HG03442 (cell line): ENCODE data around the gene DOCK9.

Source experiments
- ATAC-seq: cut with Tn5 transposase; IDR thresholded peaks from one replicate; pipeline ENCODE4 v1.9.1; 2021; ENCODE audit warnings: mild to moderate bottlenecking, moderate library complexity; ENCODE audit not compliant: unreplicated experiment

Gene DOCK9

DNA sequence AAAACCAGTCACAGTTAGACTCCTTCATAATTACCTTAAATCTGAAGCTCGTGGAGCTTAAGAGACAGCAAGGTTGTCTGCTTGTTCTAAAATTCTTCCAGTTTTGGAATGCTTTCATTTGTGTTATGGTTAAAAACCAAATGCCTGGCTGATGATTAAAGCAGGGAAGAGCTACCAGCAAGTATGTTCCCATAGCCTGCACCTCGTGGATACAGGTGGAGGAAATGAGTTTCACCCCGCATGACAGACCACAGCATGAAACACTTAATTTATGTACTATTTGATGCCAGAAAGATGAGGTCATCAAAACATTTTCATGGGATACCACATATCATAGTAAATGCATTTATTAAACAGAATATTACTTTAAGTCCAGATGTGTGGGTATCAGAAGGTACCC, 416 bp upstream of the DOCK9 start:
- ATAC-seq = no peak

DNA sequence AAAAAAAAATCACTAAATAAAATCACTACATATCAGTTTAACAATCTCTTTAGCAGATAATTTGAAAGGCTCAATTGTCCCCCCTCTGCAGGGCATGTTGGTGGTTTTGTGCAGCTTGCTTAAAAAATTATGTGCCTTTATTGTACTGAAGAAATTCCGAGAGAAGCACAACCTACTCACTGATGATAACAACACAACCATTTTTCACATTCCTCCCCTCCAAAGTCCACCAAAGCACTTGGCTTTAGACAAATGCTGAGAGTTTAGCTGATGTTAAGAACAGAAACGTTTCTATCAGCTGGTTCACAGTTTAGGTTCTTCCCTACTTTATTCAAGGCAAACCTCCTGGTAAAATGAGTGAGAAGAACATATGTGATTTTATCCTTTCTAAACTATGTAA, 923 bp downstream of the DOCK9 start:
- ATAC-seq = no peak

DNA sequence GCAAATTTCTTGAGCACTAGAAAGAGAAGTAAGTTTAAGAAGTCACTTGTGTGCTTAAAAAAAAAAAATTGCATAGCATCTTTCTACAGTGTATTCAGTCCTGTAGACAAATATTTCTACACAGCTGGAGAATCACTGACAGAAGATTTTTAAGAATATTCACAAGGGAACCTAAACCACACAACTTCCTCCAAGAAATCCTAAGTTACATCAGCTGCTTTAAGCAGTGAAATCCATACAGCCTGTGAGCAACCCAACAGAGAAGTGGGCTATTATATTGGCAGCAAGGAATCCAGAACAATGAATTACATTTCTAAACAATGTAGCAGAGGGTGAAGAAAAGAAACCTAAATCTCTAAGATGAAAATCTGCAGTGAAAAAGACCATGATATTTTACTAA, 1.5 kb downstream of the DOCK9 start:
- no peak for ATAC-seq

DNA sequence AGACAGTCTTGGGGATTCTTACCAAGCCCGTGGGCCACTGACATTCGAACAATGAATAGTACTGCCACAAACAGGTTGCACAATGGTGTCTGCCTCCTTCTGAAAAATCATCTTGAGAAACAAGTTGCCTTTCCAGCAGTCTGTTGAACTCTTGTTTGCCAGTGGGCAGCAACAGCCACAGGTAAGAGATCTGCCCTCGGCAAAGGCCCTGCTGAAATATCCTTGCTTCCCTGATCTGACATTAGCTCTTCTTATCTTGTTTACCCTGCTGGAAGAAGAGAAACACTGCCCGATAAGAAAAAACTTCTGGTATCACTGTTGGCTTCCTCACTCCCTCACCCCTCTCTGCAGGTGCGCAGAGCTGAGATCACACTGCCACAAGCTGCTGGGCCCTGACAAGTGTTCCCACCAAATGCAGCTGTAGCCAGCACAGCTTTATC, 2.0 kb downstream of the DOCK9 start:
- ATAC-seq = no peak

DNA sequence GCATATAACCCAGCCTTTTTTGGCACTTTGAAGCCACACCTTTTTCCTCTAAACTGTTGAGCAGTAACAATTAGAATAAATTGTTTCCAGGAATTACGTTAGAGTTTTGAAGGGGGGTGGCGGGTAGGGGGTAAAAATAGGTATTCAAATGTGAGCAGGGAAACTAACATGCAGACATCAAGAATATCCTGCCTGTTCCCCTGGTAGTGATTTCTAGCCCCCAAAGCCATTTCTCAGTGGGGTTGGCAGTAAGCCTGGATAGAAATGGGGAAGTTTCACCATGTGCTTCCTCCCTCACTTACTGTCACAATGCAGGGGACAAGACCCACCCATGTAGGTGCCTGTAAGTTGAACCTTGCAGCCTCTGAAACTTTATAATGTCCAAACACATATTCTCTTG, 3.8 kb downstream of the DOCK9 start:
- no peak for ATAC-seq

DNA sequence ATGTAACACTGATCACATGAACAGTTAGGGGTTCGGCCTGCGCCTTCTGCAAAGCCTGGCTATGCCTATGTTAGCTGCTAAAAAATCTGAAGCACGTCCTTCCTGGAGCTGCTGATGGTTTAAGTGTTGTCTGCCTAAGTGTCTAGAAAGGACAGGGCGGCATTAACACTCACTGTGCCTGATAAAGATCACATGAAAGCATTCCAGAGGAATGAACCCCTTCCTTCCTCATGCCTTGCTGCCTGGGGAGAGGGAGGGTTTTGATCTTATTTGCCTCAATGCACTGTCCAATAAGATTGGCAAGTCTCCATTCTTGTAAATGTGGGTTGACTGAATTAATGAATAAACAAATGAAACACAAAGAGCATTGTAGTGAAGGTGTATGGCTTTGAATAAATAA, 5.2 kb downstream of the DOCK9 start:
- ATAC-seq = no peak

DNA sequence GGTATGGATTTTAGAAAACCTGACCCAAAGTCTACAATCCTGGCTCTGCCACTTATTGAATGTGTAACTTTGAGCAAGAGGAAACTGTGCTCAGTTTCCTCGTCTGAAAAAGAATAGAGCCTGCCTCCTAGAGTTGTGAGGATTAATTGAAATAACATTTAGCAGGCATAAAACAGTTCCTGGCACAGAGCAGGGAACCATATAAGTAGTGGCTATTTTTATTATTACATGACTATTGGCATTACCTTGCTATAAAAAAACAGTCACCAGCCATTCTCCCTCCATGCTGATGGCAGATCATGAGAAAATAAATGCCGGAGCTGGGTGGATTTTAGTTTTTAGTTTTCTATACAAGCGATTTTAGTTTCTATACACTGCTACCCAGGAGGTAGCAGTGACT, 5.8 kb downstream of the DOCK9 start:
- ATAC-seq = no peak

DNA sequence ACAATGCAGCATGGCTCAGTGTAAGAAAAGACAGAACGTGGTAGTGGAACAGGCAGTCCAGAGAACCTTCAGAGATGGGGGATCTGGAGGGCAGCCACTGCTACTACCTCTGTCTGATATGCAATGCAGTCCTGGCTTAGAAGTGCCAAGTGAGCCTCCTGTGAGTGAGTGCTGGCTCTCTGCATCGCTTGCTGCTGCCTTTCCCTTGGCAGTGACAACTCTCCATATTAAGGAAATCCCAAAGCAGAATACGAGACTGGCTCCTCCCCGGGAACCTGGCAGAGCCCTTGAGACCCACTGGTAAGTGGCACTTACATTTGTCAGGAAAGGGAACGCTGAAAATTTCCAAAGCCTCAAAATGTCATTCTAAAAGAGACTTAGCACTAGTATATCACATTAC, 7.5 kb downstream of the DOCK9 start:
- ATAC-seq = no peak

DNA sequence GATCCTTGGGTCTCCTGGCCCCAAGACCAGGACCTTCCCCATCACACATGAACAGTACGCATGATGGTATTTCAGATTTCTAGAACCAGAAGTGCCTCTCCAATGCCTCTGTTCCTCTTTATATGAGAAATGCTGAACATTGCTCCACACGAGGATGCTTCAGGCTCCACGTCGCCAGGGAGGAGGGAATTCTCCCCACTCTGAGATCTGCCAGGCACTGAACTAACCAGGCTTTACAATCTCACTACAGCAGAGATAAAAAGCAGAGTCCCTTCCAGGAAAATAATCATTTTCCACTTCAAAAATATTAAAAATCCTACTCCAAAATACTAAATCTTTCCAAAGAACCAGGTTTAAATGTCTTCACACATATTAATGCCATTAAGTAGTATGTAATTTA, 10.4 kb downstream of the DOCK9 start:
- no peak for ATAC-seq

DNA sequence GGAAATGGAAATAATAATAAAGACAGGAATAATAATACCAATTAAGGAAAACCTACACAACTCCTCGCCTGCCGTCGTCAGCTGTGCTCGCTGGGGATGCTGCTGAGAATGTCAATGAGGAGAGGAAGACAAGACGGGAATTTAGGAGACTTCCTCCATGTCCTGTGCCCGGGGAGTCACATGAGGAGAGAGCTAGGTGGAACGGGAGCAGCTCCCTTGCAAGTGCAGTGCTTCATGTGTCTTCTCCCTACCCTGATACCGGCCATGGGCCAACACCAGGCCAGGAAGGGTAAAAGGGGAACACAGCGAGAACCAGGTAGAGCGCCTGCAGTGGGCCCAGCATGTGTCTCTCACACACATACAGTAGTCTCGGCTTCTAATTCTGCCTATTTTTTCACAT, 11.8 kb downstream of the DOCK9 start:
- no peak for ATAC-seq

DNA sequence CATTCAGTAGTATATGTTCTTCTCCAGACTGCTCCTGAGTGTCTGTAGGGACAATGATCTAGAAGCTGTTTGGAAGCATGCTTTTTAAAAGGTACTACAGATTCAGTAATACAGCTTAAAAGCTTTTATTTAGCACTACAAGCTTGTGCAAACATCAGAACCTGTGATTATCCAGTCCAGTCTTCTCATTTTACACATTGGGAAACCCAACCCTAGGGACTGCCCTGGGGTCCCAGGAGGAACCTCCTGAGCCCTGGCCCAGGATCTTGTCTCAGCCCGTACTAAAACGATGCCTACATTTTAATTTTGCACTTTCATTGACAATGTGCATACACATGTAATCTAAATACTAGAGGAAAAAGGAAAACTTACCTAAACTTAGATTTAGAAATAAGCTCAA, 12.5 kb downstream of the DOCK9 start:
- ATAC-seq = no peak

DNA sequence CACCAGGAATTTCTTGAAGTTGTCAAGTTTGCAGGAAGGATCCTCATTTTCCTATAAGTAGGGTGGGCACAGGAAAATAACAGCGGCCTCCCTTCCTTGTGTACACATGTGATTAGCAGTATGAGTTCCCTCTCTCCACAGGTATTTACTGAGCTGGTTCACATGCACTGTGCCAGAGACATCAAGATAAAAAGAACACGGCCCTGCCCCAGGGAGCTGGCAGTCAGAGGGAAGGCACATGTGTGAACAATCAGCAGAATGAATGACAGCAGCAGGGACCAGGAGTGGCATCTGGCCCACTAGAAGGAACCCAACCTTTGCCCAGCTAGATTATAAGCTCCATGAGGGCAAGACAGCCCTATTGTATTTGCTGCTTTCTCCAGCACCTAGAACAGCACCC, 13.9 kb downstream of the DOCK9 start:
- no peak for ATAC-seq

DNA sequence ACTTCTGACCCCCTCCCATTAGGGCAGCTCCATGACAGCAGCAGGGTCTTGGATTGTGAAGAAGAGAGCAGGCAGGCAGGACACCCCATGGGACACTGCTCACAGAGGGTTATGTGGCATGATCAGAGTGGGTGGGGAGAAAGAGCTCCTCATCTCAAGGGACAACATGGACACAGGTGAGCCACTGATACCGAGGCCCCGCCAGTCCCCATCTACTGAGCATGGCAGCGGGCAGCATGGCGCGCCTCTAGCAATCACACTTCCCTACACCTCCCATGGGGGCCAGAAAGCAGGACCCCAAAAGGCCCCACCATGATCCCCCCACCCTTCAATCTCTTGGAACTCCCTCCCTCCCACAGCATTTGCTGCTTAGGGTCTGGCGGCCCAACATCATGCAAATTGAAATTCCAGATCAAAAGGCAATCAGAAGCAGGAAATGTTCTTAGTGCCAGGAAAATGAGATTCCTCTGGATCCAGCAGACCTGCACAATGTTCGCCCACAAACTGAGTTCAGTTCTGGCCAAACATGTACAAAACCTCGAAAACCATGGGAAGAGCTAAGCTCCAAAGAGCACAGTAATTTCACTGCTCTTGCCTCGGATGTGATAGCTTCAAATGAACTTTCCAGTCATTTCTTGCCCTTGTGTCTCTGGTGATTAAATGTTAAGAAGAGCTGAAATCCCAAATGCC, 14.8 kb downstream of the DOCK9 start:
- ATAC-seq = no peak

DNA sequence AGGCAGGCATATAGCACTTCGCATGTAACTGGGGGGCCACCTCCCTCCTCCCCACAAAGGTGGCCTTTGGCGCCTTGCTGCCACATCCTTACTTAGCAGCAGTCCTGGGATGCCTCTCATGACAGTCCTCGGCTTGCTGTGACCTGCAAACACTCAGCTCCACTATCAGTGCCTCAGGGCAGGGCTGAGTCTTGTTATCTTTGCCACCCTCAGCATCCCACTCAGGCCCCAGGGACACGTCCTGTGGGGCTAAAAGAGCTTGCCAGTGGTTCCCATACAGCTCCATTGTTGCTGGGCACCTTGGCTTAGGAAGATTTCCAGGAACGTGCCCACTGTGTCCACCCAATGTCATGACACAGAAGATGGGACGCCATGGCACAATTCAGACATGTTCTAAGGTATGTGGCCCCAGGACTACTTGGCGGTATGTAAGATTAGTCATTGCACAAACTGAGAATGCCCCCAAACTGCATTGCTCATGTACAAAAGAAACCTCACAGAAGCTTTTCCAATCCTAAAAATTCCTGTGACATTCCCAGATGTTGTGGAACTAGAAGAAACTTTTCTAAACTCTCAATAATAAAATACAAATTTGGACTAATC, 16.3 kb downstream of the DOCK9 start:
- ATAC-seq = no peak

DNA sequence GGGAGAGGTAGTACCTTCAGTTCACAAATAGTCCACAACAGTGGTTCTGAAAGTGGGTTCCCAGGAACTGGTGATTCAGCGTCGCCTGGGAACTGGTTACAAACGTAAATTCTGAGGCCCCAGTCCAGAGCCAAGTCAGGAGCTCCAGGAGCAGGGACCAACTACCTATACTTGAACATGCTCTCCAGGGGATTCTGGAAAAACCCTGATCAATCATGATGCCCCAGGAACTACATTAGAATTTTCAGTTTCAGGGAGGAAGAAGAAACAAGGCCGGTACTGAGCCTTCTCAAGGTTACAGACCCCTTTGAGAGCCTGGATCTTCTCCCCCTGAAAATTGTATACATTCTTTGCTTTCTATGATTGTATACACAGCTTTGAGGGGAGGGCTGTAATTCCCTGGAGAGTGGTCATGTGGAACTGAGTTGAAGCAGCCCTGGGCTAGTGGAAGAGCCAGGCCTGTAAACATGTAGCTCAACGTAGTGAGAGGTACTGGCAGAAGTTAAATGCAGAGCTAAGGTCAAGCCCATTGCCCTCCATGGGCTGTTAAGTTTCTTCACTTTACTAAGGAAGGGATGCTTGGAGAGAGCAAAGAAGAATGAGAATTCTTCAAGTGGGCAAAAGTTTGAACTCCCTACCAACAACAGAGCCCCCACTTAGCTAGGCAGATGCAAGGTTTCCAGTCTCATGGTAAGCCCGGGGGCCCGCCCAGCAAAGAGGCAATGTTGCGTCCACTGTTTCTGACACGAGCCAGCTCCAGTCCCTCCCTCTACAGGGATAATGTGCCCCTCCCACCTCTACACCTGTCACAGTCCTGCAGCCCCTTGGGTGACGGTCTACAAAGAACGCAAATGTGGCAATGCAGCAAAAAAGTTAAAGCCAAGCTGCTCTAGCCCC, 17.0 kb downstream of the DOCK9 start:
- ATAC-seq = no peak

DNA sequence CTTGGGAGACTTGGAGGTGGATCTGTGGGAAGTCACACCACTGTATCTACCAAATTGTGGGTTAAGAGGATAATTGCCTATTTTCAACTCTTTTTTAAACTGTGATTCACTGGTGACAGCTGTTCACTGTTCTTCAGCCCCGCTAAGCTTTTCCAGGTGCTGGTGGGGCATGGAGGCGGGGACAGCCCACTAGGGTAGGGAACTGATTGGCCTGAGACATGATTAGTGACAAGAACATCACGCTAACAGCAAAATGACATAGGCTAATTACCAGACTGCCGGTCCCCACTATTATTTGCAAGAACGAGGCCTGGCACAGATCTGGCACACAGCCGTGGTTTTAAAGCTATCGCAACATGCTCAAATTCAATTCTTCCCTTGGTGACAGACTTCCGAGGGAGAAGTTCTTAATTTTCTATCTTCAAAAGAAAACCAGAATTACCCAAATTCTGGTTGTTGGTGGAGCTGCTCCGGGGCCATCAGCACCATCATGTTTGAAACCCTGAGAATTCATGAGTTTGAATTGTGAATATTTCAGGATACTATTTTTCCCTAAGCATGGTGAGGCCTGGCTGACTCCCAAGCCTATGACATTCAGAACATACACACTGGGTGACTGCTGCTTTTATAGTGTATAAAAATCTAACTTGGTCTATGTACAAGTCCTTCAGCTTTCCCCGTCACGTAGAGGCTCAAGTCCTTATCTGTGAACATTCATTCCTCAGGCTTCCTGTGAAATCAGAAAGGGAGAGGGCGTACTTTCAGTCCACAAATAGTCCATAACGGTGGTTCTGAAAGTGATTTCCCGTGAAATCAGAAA, 17.9 kb downstream of the DOCK9 start:
- no peak for ATAC-seq

DNA sequence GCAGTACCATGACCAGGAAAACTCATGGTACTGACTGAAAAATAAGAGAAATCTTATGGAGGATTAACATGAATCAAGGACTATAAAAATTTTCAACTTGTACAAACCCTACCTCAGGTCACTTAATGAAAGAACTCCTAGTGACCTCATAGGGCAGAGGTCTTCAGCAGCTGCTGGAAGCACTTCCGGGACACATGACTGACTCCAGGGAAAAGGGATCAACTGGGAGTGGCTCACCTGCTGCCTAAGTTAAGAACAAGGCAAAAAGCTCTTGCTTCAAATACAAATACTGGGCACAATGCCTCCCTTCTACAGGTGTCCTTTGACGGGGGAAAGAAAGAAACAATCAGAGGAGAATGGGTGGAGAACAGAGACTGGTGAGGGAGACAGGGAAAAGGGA, 18.6 kb downstream of the DOCK9 start:
- ATAC-seq = no peak

DNA sequence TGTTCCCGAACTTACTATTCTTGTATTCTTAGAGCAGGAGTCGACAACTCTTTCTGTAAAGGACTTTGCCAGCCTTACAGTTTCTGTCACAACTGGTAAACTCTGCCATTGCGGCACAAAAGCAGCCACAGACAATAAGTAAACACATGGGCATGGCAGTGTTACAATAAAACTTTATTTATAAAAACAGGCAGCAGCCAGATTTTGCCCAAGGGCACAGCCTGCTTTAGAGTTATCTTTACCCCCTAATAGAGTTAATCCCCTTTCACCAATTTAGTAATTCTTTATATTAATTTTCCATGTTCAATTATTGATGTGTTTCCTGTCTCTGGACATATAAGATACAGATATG, 19.4 kb downstream of the DOCK9 start:
- ATAC-seq = no peak

DNA sequence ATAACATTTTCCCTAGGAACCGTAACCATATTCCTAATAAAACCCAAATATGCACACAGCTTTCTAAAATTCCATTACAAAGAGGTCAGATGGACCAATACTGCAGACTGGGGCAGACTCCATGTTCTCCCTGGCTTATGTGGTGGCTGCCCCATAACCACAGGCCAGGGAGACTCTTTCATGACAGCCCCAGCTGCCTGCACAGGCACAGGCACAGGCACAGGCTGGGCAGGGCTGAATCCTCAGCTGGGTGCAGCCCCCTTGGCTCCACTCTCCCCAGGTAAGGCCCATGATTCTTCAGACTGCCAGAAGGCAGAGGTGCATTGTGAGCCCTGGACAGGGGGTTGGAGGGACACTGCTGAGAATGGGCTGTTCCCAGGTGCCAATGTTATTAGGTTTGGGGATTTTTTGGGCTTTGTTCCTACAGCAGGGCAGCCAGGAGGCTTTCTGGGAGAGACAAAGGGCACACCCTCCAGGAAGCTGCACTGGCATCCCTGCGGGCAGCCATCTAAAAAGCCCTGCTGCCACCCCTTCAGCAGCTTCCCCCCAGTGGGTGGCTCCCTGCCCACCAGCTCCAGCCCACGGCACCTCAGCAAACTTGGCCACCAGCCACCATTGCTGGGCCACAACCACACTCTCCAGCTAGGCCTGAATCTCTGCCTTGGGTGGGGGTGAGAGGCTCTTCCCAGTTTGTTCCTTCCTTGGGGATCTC, 20.0 kb downstream of the DOCK9 start:
- ATAC-seq = no peak

DNA sequence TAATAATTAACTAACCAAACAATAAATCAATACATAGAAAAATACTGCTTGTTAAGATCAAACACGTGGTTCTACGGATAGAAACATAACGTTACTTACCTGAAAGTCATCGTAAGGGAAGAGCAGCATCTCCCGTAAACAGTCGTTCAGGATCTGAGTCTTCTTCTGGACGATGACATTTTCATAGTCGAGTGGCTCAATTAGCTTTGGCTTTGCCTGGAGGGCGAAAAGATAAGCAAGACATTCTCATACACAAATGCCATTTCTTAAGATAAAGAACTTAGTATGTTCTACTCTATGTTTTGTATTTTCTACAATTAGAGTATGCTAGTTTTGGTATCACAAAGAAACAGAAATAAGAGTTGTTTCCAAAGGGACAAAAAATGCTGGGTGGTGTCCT, 22.5 kb downstream of the DOCK9 start:
- ATAC-seq = no peak

DNA sequence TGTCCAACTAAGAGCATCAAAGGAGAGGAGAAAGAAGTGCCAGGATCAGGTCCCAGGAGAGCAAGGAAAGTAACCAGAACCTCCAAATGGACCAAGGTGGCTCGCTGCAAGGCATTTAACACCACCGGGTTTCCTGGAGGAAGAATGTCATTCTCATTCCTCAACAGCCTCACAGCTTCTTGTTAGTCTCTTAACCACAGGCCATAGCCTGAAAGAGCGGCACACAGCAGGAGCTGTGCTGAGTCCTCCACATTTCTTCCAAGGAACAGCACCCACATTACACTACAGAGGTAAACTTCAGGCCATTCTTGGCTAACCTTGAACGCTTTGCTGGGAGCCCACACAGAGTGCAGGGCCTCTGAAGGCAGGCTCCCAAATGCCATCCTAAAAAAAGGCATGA, 23.6 kb downstream of the DOCK9 start:
- no peak for ATAC-seq
